Stimulated activated CD4-positive, alpha-beta T cell treated with anti-CD3 and anti-CD28 coated beads, TNF-alpha, amount 100 ng/mL, for 48 hours (primary cell): ENCODE measurements around the gene ZKSCAN8.

Source experiments
- DNase-seq, 3 donors: peaks; one replicate each; pipeline ENCODE4 v3.0.0-alpha.2; 2020; ENCODE audit warnings: low read depth in 3 of 3

The ZKSCAN8 gene

DNA sequence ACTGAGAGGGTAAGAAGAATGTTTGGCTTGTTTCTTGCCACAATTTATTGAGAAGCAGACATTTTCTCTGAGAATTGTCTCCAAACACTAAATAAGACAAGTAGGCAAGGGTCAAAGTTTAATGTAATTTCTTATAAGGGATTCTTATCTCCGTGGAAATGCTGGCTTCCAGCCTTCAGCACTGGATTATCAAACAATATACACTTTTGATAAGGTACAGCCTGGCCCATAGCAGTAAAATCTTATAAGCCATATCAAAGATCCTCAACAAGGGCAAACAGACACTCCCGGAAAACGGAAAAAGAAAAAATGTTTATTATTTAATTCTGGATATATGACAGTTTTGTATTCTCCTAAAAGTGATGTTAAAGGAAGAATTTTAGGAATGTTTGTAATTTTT, 64.8 kb downstream of the ZKSCAN8 start:
- DNase-seq: no peak

DNA sequence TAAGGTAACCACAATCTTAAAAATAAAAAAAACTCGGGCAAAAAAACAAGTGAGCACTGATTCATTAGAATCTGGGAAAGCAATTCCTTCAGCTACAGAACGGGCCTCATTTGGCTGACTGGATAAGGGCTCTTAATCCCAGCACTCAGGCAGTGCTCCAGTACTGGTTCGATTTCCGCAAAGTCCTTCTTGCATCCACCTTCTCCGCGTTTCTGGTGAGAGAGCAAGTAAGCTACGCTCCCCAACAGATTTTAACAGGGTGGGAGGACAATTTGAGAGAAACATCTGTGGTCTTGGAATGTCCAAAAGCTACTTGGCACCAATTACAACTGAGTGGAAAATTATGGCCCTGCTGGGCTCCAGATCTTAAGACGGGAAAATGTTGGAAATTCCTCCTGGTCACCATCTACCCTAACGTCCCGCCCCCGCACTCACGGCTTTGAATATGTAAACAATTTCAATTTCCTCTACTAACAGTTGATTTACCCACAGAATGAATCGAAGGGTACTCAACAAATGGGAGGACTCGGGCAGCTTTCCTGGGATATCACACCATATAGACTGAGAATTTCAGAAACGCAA, 65.3 kb downstream of the ZKSCAN8 start:
- no peak for DNase-seq

DNA sequence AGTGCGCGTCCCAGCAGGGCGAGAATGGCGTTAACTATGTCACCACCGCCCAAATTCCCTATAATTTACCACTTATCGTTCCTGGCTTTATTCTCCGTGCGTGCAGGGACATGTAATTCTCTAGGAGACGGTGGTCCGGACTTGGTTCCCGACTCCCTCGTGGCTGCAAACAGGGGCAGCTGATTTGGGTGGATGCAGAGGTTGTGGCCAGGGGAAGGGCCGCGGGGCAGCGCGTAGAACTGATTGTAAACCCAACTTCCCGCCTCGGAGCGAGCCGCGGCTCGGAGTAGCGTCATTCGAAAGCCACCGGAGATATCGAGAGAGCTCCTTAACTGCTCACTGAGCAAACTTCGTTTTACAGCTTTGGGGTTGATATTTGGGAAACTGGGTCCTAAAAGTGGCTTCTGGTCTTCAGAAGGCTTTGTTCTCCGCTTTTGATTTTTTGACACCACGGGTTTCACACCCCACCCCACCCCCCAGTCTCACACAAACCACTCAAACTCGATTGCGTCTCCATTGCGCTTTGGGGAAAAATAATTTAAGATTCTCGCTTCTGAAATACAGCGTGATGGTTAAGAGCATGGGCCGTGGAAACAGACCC, 65.9 kb downstream of the ZKSCAN8 start:
- DNase-seq: no peak

DNA sequence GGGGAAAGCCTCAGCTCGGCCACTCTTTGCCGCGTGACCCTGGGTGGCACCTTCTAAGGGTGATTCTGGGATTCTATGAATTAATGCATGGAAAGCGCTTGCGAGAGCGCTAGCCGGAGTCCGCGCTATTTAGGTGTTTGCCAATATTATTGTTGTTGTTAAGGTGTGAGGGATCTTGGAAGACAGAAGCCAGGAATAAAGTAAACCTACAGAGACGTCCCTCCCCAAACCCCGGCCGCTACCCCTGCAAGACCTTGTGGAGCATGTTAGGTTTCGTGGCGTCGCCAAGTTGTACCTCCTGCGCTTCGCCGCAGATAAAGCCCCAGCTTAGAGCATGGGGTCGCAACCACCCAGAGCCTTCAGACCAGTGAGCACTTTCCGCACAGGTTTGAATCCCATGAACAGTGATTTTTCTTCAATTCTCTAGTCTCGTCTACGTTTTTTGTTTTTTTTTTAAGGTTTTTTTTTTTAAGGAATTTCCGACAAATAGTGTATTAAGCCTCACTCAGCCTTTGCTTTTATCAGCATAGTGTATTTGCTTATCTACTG, 66.5 kb downstream of the ZKSCAN8 start:
- DNase-seq: no peak
